ENCODE measurements around the gene RNF114.

Gene RNF114

GRCh38 chr20:49907405-49908257 lies 28.6 kb upstream of the RNF114 start:
- H3K9me3 ChIP-seq (ENCODE audit: control insufficient read depth, insufficient read depth, low read depth, low read length): no peaks in the 10 kb centered on the region
- H3K4me1 ChIP-seq (ENCODE audit: control insufficient read depth, insufficient read depth, low read length): no peaks in the 10 kb centered on the region
- H3K36me3 ChIP-seq (ENCODE audit: control insufficient read depth in 2 of 2, insufficient read depth in 1 of 2, low read length in 2 of 2): peaks cover 0 to 56% of the 10 kb centered on the region in 2 experiments; a peak in 2 of 3 replicates
- H3K27ac ChIP-seq (ENCODE audit: extremely low read depth, low read depth, low read length): no peak overlapping the region
- POLR2A ChIA-PET: interaction anchor here (1.2 kb wide), 1 partner anchor 8 kb away, joined by 5 read pairs; no protein-coding TSS in a partner anchor
- CTCF ChIA-PET: no interaction called here
- peak; percentile 74 for TF ChIP-seq ZFHX2 (tag by site-specific recombination; conservative IDR thresholded peaks at IDR 0.05)
- TF ChIP-seq EGR2 (tag by site-specific recombination; IDR thresholded peaks at IDR 0.05; ENCODE audit: low read depth): peak; percentile 88
- TF ChIP-seq ZFP41 (tag by site-specific recombination; IDR thresholded peaks at IDR 0.05; ENCODE audit: borderline replicate concordance): no peak
- TF ChIP-seq, protein P1, sequence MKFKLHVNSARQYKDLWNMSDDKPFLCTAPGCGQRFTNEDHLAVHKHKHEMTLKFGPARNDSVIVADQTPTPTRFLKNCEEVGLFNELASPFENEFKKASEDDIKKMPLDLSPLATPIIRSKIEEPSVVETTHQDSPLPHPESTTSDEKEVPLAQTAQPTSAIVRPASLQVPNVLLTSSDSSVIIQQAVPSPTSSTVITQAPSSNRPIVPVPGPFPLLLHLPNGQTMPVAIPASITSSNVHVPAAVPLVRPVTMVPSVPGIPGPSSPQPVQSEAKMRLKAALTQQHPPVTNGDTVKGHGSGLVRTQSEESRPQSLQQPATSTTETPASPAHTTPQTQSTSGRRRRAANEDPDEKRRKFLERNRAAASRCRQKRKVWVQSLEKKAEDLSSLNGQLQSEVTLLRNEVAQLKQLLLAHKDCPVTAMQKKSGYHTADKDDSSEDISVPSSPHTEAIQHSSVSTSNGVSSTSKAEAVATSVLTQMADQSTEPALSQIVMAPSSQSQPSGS (tag by site-specific recombination; IDR thresholded peaks at IDR 0.05; ENCODE audit: low read depth): no peak
- H3K4me3 ChIP-seq (ENCODE audit: low read depth, low read length): no peak overlapping the region

- H3K4me3 ChIP-seq (ENCODE audit: low read depth, low read length): no peak overlapping the region
- H3K4me1 ChIP-seq (ENCODE audit: control insufficient read depth, insufficient read depth, low read length): no peaks in the 10 kb centered on the region
- H3K27ac ChIP-seq (ENCODE audit: extremely low read depth, low read depth, low read length): no peak overlapping the region
- no peaks in the 10 kb centered on the region for H3K9me3 ChIP-seq (ENCODE audit: control insufficient read depth, insufficient read depth, low read depth, low read length)
- ChIA-PET CTCF (no interaction called here), POLR2A (no interaction called here)
- TF ChIP-seq ZNF558 (tag by site-specific recombination; IDR thresholded peaks at IDR 0.05) (no peak), ZBTB1 (tag by site-specific recombination; IDR thresholded peaks at IDR 0.05) (no peak), ZNF362 (tag by site-specific recombination; IDR thresholded peaks at IDR 0.05) (no peak), ZNF580 (tag by site-specific recombination; IDR thresholded peaks at IDR 0.05) (no peak), ZNF184 (tag by site-specific recombination; IDR thresholded peaks at IDR 0.05) (no peak), ZNF830 (tag by site-specific recombination; IDR thresholded peaks at IDR 0.05; ENCODE audit: low read depth) (no peak), SP2 (tag by site-specific recombination; IDR thresholded peaks at IDR 0.05) (no peak), ZIC2 (tag by site-specific recombination; IDR thresholded peaks at IDR 0.05) (no peak), ZNF510 (tag by site-specific recombination; IDR thresholded peaks at IDR 0.05; ENCODE audit: insufficient replicate concordance) (no peak)
- TF ChIP-seq, protein P1 (tag by site-specific recombination; IDR thresholded peaks at IDR 0.05; ENCODE audit: low read depth): no peak
- TF ChIP-seq, protein P2, sequence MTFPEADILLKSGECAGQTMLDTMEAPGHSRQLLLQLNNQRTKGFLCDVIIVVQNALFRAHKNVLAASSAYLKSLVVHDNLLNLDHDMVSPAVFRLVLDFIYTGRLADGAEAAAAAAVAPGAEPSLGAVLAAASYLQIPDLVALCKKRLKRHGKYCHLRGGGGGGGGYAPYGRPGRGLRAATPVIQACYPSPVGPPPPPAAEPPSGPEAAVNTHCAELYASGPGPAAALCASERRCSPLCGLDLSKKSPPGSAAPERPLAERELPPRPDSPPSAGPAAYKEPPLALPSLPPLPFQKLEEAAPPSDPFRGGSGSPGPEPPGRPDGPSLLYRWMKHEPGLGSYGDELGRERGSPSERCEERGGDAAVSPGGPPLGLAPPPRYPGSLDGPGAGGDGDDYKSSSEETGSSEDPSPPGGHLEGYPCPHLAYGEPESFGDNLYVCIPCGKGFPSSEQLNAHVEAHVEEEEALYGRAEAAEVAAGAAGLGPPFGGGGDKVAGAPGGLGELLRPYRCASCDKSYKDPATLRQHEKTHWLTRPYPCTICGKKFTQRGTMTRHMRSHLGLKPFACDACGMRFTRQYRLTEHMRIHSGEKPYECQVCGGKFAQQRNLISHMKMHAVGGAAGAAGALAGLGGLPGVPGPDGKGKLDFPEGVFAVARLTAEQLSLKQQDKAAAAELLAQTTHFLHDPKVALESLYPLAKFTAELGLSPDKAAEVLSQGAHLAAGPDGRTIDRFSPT (tag by site-specific recombination; IDR thresholded peaks at IDR 0.05): no peak
- peaks cover 0 to 56% of the 10 kb centered on the region in 2 experiments; a peak in 2 of 3 replicates for H3K36me3 ChIP-seq (ENCODE audit: control insufficient read depth in 2 of 2, insufficient read depth in 1 of 2, low read length in 2 of 2)
Measured at GRCh38 chr20:49908258-49908565, 28.0 kb upstream of the RNF114 start.
